NCI-H2227 (cell line): ENCODE data around the gene CSTPP1.
"Not testable (repeated sequence)": the region's sequence is repeated elsewhere in the genome, so short reads cannot be mapped to it uniquely, and the experiment has no call there.

ENCODE experiments used
- DNase-seq: peaks from one replicate; lab custom pipeline; 2025; ENCODE audit not compliant: unreplicated experiment; lab: John Stamatoyannopoulos, UW

CSTPP1 gene

GRCh38 chr11:46987183-46987582 lies 50.6 kb downstream of the CSTPP1 start:
- DNase-seq, result no peak

DNA sequence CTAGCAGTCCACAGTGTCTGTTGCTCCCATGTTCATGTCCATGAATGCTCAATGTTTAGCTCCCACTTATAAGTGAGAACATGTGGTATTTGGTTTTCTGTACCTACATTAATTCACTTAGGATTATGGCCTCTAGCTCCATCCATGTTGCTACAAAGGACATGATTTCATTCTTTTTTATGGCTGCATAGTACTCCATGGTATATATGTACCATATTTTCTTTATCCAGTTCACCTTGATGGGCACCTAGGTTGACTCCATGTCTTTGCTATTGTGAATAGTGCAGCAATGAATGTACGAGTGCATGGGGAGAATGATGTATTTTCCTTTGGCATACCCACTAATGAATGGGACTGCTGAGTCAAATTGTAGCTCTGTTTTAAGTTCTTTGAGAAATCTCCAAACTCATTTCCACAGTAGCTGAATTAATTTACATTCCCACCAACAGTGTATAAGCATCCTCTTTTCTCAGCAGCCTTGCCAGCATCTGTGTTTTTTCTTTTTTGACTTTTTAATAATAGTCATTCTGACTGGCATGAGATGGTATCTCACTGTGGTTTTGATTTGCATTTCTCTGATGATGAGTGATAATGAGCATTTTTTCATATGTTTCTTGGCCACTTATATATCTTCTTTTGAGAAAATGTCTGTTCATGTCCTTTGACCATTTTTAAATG lies 53.4 kb downstream of the CSTPP1 start:
- DNase-seq, result not testable (repeated sequence)

DNA sequence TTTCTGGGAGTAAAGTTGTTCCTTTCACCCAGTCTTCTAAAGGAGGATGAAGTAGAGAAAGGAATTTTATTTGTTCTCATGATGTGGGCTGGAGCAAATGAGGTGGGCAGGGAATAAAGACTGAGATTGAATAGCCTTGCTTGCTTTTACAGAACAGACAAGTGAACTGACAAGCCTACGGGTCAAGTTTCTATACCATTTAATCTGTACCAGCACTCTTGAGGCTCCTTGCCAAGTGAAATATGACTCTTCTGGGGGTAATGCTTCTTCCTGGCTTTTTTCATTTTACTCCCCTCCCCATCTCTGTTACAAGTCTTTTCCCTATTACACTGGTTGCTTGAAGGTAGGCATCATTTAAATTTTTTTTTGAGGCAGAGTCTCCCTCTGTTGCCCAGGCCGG lies 54.8 kb downstream of the CSTPP1 start:
- no peak for DNase-seq

DNA sequence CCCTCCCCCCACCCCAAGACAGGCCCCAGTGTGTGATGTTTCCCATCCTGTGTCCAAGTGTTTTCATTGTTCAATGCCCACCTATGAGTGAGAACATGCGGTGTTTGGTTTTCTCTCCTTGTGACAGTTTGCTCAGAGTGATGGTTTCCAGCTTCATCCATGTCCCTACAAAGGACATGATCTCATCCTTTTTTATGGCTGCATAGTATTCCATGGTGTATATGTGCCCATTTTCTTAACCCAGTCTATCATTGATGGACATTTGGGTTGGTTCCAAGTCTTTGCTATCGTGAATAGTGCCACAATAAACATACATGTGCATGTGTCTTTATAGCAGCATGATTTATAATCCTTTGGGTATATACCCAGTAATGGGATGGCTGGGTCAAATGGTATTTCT lies 55.8 kb downstream of the CSTPP1 start:
- DNase-seq, result not testable (repeated sequence)

- DNase-seq, result not testable (repeated sequence)
These were observed 61.2 kb downstream of the CSTPP1 start for GRCh38 chr11:46997796-46998195.

DNA sequence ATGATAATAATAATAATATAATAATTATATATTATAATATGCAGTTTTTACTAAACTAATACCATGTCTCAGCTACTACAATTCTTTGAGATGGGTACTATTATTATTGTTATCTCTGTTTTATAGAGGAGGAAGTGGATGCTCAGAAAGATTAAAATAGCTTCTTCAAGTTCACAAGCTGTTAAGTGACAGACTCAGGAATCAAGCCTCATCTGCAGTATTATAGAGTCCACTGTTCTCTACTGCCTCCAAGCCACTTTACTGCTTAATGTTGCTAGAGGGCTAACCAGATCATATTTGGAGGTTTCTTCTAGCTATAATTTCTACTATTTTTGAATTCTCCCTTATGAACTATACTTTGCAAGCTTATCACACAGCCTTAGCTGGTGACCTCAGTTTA lies 62.7 kb downstream of the CSTPP1 start:
- DNase-seq, result no peak

DNA sequence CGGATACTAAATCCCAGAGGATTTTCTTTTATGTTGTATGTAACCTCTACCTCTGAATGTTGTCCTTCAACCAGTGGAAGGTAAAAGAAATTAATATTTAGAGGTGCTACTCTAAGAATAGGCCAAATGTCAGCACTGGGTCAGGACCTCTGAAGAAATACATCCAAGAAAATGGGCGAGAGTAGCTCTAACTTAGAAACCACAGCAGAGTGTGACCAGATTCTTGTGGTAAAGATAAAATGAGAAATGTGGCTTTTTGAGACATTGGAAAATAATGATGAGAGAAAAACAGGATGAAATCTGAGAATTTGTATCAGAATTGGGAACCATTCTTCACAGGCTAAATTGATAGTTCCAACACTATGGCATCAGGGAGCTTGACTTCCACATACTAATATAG lies 63.5 kb downstream of the CSTPP1 start:
- no peak for DNase-seq

DNA sequence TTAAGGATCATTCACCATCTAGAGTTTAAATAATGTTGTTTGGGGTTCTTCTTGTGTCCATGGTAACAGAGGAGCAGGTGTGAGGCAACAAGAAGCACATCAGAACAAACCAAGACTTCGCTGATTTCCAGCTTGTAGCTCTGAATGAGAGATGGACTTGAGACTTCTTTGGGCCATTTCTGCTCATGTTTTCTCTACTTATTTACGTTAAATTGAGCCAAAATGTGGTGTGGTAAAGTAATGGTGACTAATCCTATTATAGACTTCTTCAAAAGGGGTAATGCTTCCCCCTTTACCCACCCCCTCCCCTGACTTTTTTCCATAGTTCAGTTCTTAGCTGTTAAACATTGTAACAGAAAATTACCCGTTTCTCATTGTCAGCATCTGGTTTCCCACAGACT lies 65.2 kb downstream of the CSTPP1 start:
- peak; percentile 39 for DNase-seq

- DNase-seq, result no peak
These were observed 65.8 kb downstream of the CSTPP1 start for GRCh38 chr11:47002390-47002789.

DNA sequence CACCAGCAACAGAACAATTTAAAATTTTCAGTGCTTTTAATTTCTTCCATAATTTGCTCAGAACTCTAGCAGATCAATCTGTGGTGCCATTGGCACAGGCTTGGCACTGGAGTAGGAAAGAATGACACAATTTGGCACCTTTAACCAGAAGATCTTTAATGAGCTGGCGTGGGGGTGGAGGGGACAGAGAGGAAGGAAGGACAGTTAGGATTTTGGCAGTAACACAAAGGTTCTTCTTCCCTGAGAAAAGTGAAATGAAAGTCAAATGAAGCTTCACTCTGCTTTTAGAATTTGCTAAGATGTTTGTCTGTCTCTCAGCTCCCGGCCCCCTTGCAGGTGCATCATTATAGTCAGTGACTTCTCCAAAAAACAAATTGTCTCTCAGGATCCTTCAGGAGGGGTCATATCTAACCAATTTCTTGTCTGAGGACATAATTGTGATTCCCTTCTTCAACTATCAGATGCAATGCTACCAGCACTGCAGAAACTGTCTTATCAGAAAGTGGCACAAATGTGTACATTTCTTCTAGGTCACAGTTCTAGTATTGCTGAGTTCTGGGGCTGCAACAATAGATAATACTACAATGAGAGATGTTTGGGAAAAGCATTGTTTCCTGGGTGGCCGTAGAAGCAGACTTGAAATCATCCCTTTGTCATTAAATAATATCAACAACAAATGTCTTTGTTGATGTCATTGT lies 66.8 kb downstream of the CSTPP1 start:
- no peak for DNase-seq

DNA sequence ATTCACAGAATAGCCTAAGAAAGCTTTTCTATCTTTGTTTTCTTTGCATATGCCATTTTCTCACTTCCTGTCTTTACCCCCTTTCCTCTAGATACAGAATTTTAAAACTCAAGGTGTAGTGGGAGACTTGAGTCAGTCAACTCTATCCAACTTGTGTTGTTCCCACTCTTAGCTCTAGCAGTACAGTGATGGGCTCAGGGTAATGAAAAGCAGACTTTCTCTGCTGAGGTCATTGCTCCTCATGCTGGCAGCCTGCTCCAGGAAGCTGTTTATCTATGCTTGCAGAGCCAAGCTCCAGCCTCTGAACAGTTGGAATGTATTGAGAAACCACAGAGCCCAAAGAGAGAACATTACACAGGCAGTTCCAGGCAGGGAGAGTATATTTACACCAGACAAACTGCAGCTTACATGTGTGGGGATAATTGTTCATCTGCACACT lies 68.1 kb downstream of the CSTPP1 start:
- no peak for DNase-seq

- no peak for DNase-seq
These were observed 68.9 kb downstream of the CSTPP1 start for GRCh38 chr11:47005441-47005840.

DNA sequence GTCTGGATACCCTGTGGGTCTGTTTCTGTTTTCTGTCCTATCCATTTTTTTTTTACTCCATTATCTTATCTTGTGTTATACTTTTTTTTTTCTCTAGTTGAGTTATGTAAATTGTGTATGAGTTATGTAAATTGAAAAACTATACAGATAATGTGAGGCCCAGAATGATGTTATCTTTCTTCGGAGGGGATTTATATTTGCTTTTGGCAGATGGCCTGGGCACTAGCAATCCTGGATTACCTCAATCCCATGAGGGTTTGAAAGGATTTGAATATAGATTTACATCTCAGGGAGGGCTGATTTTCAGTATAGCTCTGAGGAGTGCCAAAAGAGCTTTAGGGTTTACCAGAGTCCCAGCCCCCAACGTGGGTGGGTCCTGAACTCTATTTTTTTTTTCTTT lies 71.0 kb downstream of the CSTPP1 start:
- DNase-seq, result no peak

DNA sequence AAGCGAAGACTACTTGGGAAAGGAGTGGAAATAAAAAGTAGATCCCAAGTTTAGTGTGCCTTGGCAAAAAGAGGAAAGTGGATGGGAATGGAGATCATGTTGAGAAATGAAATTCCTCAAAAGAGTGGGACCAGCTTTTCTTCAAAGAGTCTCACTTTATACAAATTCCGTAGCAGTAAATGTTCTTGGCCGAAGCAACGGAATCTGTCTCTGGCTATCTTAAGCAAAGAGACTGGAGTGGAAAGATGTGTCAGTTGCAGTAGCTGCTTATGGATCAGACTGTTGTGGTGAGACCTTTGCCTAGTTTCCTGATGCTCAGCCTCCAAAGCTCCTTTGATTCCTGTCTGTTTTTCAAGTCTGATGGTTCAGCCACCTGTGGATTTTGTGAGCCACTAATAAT lies 73.6 kb downstream of the CSTPP1 start:
- no peak for DNase-seq

DNA sequence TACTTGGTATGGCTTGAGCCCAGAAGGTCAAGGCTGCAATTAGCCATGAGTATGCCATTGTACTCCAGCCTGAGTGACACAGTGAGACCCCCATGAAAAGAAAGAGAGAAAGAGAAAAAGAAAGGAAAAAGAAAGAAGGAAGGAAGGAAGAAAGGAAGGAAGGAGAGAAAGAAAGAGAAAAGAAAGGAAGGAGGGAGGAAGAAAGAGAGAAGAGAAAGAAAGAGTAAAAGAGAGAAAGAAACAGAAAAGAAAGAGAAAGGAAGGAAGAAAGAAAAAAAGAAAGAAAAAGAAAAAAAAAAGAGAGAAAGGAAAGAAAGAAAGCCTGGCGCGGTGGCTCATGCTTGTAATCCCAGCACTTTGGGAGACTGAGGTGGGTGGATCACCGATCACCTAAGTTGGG lies 77.5 kb downstream of the CSTPP1 start:
- DNase-seq, result no peak

DNA sequence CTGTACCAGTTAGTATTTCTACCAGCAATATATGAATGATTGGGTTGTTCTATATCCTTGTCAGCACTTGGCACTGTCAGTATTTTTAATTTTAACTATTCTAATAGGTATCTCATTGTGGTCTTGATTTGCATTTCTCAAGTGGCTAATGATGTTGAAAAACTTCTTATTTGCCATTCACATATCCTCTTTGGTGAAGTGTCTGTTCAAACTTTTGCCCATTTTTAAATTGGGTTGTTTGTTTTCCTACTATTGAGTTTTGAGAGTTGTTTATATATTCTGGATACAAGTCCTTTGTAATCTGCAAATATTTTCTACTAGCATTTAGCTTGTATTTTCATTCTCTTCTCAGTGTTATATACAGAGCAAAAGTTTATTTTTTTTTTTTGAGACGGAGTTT lies 82.1 kb downstream of the CSTPP1 start:
- no peak for DNase-seq

GRCh38 chr11:47020793-47021526 lies 84.4 kb downstream of the CSTPP1 start:
- no peak for DNase-seq

- no peak for DNase-seq
These were observed 84.9 kb downstream of the CSTPP1 start for GRCh38 chr11:47021527-47021818.

- DNase-seq, result no peak
These were observed 85.4 kb downstream of the CSTPP1 start for GRCh38 chr11:47021965-47022364.

- no peak for DNase-seq
These were observed 91.9 kb downstream of the CSTPP1 start for GRCh38 chr11:47028195-47029093.

- DNase-seq, result no peak
These were observed 96.9 kb downstream of the CSTPP1 start for GRCh38 chr11:47033439-47033838.
